ENCODE measurements around the gene COX8C. TPM values are rescaled to one million over a fixed set of nuclear protein-coding genes. Genes with fewer than 3 reads are reported as not detected.

COX8C gene
- polyA plus RNA-seq, 1 donor from 2014 or later: not detected

GRCh38 chr14:93320489-93320888 is 26.5 kb upstream of the COX8C start:
- Histone ChIP-seq H3K9ac (ENCODE audit: low read length) (no peak overlapping the region), H2AFZ (ENCODE audit: low read depth, low read length) (no peak overlapping the region), H3F3A (ENCODE audit: insufficient read depth, low read length, poor library complexity, severe bottlenecking) (no peaks in the 10 kb centered on the region), H3K9me2 (ENCODE audit: insufficient read depth, low read length) (no peaks in the 10 kb centered on the region), H4K20me1 (ENCODE audit: insufficient read depth) (no peaks in the 10 kb centered on the region), H3K4me2 (ENCODE audit: low read length) (no peak overlapping the region), H3K36me3 (ENCODE audit: insufficient read depth, low read length) (no peaks in the 10 kb centered on the region), H3K9me3 (ENCODE audit: low read length) (no peaks in the 10 kb centered on the region), H3K79me2 (replicated peaks; ENCODE audit: insufficient read depth, low read length) (peaks cover 33% of the 10 kb centered on the region), H3K27ac (ENCODE audit: low read length) (no peak overlapping the region), H3K27me3 (ENCODE audit: insufficient read depth, low read depth, low read length) (no peaks in the 10 kb centered on the region), H3K4me3 (ENCODE audit: low read length) (no peak overlapping the region)
- no peak for TF ChIP-seq EP300 (conservative IDR thresholded peaks at IDR 0.05; ENCODE audit: poor library complexity, severe bottlenecking)
- no peak for TF ChIP-seq POLR2AphosphoS5 (IDR thresholded peaks at IDR 0.05)
- no peak for TF ChIP-seq RAD21 (conservative IDR thresholded peaks at IDR 0.05)
- no peak for TF ChIP-seq TAF1 (IDR thresholded peaks at IDR 0.05; ENCODE audit: low read depth)
- TF ChIP-seq REST (IDR thresholded peaks at IDR 0.05; ENCODE audit: borderline replicate concordance): no peak
- no peak for TF ChIP-seq SMC3 (conservative IDR thresholded peaks at IDR 0.05; ENCODE audit: poor library complexity)

GRCh38 chr14:93322929-93323599 is 23.9 kb upstream of the COX8C start:
- H3K9me3 ChIP-seq (ENCODE audit: low read length): no peaks in the 10 kb centered on the region
- no peak for TF ChIP-seq MXI1 (conservative IDR thresholded peaks at IDR 0.05; ENCODE audit: poor library complexity, severe bottlenecking)
- no peak for TF ChIP-seq SMC3 (conservative IDR thresholded peaks at IDR 0.05; ENCODE audit: poor library complexity)
- TF ChIP-seq RAD21 (conservative IDR thresholded peaks at IDR 0.05): no peak
- no peak for TF ChIP-seq TAF1 (IDR thresholded peaks at IDR 0.05; ENCODE audit: low read depth)
- TF ChIP-seq POLR2AphosphoS5 (IDR thresholded peaks at IDR 0.05): no peak
- no peak for TF ChIP-seq EP300 (conservative IDR thresholded peaks at IDR 0.05; ENCODE audit: poor library complexity, severe bottlenecking)
- TF ChIP-seq CTCF (IDR thresholded peaks at IDR 0.05; ENCODE audit: poor library complexity, severe bottlenecking): no peak
- no peak overlapping the region for H2AFZ ChIP-seq (ENCODE audit: low read depth, low read length)
- H3K9me2 ChIP-seq (ENCODE audit: insufficient read depth, low read length): no peaks in the 10 kb centered on the region
- no peaks in the 10 kb centered on the region for H3F3A ChIP-seq (ENCODE audit: insufficient read depth, low read length, poor library complexity, severe bottlenecking)
- no peak overlapping the region for H3K27ac ChIP-seq (ENCODE audit: low read length)
- no peak overlapping the region for H3K4me2 ChIP-seq (ENCODE audit: low read length)
- H3K36me3 ChIP-seq (ENCODE audit: insufficient read depth, low read length): no peaks in the 10 kb centered on the region
- H4K20me1 ChIP-seq (ENCODE audit: insufficient read depth): no peaks in the 10 kb centered on the region
- no peak overlapping the region for H3K4me3 ChIP-seq (ENCODE audit: low read length)
- no peaks in the 10 kb centered on the region for H3K27me3 ChIP-seq (ENCODE audit: insufficient read depth, low read depth, low read length)
- H3K9ac ChIP-seq (ENCODE audit: low read length): no peak overlapping the region
- peaks cover 49% of the 10 kb centered on the region for H3K79me2 ChIP-seq (replicated peaks; ENCODE audit: insufficient read depth, low read length)
